Gastroesophageal sphincter (tissue), 3 donors: ENCODE data around the gene C10orf62.

ENCODE experiments used
- EP300 ChIP-seq: sonication (generic); formaldehyde crosslinking; IDR thresholded peaks from one replicate; pipeline ENCODE4 v1.6.1; 2017; ENCODE audit warnings: antibody characterized with exemption, mild to moderate bottlenecking
- POLR2A ChIP-seq, 2 donors: fragments of 450-650 bp; IDR thresholded peaks; one replicate each; pipeline ENCODE4 v1.6.1; 2017; ENCODE audit warnings: antibody characterized with exemption in 2 of 2, mild to moderate bottlenecking in 2 of 2, moderate library complexity in 1 of 2
- TF ChIP-seq, protein P1 (sequence below), 4 experiments: fragments of 200-600 bp in 2 of 4; fragments of 450-650 bp in 2 of 4; sonication (generic) in 1 of 4; IDR thresholded peaks; one replicate each; pipeline ENCODE4 v1.5.1; 2017 to 2019; ENCODE audit warnings: antibody characterized with exemption in 4 of 4, mild to moderate bottlenecking in 2 of 4, moderate library complexity in 2 of 4

DNA sequence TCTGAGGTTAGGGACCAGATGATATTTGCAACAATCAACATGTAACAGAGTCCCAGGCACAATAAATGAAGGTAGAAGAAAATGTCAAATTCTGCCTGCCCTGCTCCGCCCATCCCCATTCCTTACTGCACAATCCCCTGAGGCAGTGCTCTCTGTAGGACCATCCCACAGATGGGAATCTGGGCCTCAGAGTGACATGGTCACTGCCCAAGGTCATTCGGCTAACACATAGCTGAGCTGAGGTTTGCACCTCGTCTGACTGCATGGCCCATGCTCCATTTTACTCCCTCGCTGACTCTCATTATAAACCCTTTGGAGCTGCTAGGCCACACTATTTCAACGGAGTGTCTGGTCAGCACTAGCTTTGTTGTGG is 4.1 kb upstream of the C10orf62 start:
- TF ChIP-seq, protein P1, sequence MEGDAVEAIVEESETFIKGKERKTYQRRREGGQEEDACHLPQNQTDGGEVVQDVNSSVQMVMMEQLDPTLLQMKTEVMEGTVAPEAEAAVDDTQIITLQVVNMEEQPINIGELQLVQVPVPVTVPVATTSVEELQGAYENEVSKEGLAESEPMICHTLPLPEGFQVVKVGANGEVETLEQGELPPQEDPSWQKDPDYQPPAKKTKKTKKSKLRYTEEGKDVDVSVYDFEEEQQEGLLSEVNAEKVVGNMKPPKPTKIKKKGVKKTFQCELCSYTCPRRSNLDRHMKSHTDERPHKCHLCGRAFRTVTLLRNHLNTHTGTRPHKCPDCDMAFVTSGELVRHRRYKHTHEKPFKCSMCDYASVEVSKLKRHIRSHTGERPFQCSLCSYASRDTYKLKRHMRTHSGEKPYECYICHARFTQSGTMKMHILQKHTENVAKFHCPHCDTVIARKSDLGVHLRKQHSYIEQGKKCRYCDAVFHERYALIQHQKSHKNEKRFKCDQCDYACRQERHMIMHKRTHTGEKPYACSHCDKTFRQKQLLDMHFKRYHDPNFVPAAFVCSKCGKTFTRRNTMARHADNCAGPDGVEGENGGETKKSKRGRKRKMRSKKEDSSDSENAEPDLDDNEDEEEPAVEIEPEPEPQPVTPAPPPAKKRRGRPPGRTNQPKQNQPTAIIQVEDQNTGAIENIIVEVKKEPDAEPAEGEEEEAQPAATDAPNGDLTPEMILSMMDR (IDR thresholded peaks at IDR 0.05) = no peak
- TF ChIP-seq POLR2A (IDR thresholded peaks at IDR 0.05) (no peak), EP300 (no peak)
